ENCODE results near the gene KDSR.

KDSR gene

DNA sequence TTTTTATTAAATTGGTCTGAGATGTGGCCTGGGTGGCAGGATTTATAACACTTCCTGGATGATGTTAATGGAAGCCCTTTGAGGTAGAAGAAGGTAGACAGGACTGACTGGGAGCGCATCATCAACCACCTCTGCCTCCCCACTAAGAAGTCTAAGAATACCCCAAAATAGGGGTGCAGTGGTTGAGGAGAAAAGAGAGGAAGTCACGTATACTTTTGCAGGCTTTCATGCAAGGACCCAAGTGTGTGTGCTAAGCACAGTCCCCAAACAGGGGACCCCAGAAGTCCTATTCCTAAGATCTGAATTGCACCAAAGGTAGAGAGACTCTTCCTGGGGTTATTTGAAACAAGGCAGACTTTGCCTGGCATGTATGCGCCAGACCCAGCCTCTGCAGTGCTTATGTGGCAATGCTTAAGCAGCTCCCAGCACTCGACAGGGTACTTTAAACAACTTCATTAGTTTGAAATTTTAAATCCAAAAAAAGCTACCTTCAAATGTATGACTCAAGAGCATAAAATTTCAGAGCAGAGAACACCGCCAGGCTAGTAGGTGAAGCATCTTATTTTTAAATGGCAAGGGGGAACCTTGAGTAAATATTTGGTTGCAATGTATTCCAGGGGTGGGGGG is 82.7 kb downstream of the KDSR start:
- no peak for DNase-seq (ENCODE audit: low read depth in 2 of 2)

DNA sequence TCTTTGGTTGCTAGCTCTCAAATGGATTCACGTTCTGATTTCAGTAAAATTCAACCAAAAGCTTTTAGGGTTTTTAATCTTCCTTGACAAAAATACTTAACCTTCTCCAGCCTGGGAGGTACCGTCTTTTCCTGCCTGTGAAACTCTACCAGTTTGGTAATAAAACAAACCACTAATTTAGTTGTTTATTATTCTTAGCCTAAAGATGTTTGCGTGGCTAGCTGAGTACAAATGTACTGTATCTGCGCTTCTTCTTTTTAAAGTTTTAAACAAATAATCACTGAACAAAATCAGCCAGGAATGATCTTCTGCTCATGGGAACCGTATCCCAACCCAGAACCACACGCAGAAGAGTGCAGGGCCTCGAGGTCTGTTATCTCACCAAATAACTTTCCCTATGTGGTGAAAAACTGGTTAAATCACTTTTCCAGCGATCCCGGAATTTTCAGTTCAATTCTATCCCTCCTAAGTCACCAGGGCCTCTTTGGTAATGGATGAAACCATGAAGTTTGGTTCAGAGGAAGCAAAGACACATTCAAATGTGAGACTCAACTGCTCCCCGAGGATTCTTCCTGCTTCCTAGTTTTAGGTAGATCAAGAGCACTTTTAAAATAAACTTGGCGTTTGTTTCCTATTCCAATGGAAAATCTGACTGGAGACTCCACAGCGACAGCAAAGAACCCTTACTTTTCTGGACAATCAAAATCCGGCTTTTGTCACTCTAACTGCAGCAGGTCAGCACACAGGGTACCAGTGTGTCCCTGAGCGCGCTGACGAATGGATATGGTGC is 83.5 kb downstream of the KDSR start:
- DNase-seq (ENCODE audit: low read depth in 2 of 2), result no peak

DNA sequence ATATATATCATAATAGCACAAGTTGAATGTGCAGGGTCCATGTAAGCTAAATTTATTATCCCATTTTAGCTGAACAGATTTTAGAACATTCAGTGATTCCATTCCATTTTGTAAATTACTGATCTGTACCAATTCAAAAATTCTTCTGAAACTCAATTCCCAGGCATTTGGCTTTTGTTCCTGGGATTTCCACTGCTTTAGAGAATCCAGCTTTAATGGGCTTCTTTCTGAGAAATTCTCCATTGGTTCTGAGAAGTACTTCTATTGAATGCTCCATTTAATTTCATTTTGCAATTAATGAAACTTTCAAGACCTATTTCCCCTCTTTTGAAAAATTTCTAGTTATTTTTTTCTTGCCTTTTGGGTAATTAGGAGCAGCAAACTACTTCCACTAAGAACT is 84.2 kb downstream of the KDSR start:
- DNase-seq (ENCODE audit: low read depth in 2 of 2), result no peak
